22Rv1 (cell line): Measurements from ENCODE around the gene TMIGD1.

Source experiments
- H3K27ac ChIP-seq: fragments of 450-650 bp; 2 replicates; pipeline ENCODE4 v1.5.1; 2017
- CTCF ChIP-seq: fragments of 450-650 bp; IDR thresholded peaks from 2 replicates; pipeline ENCODE4 v1.5.1; 2017; ENCODE audit warnings: mild to moderate bottlenecking
- ZFX ChIP-seq: fragments of 450-650 bp; IDR thresholded peaks from 2 replicates; pipeline ENCODE4 v1.6.1; 2017; ENCODE audit warnings: antibody characterized with exemption, borderline replicate concordance

TMIGD1 gene

GRCh38 chr17:30323895-30324319, 9.9 kb downstream of the TMIGD1 start:
- TF ChIP-seq CTCF (no peak), ZFX (no peak)
- no peak overlapping the region for H3K27ac ChIP-seq

GRCh38 chr17:30323262-30323894, 10.5 kb downstream of the TMIGD1 start:
- H3K27ac ChIP-seq, result no peak overlapping the region

GRCh38 chr17:30321314-30321713, 12.5 kb downstream of the TMIGD1 start:
- TF ChIP-seq CTCF, result no peak
- no peak for TF ChIP-seq ZFX
- no peak overlapping the region for H3K27ac ChIP-seq

More at GRCh38 chr17:30323262-30323894, 10.5 kb downstream of the TMIGD1 start:
- TF ChIP-seq ZFX, result no peak
- TF ChIP-seq CTCF, result no peak

GRCh38 chr17:30318155-30318554, 15.7 kb downstream of the TMIGD1 start:
- H3K27ac ChIP-seq, result no peak overlapping the region

GRCh38 chr17:30316736-30317135, 17.1 kb downstream of the TMIGD1 start:
- TF ChIP-seq ZFX (no peak), CTCF (no peak)

More at GRCh38 chr17:30318155-30318554, 15.7 kb downstream of the TMIGD1 start:
- TF ChIP-seq ZFX (no peak), CTCF (no peak)

GRCh38 chr17:30315106-30315505, 18.8 kb downstream of the TMIGD1 start:
- no peak overlapping the region for H3K27ac ChIP-seq
- TF ChIP-seq CTCF, result no peak
- no peak for TF ChIP-seq ZFX

More at GRCh38 chr17:30316736-30317135, 17.1 kb downstream of the TMIGD1 start:
- no peak overlapping the region for H3K27ac ChIP-seq

- TF ChIP-seq ZFX (no peak), CTCF (no peak)
- H3K27ac ChIP-seq, result no peak overlapping the region
Observed at GRCh38 chr17:30314474-30314873, 19.4 kb downstream of the TMIGD1 start.
